ENCODE results near the gene BCL2L1.

The BCL2L1 gene

GRCh38 chr20:31708736-31709534, 13.7 kb downstream of the BCL2L1 start:
- no peak for DNase-seq (ENCODE audit: low spot score)

DNA sequence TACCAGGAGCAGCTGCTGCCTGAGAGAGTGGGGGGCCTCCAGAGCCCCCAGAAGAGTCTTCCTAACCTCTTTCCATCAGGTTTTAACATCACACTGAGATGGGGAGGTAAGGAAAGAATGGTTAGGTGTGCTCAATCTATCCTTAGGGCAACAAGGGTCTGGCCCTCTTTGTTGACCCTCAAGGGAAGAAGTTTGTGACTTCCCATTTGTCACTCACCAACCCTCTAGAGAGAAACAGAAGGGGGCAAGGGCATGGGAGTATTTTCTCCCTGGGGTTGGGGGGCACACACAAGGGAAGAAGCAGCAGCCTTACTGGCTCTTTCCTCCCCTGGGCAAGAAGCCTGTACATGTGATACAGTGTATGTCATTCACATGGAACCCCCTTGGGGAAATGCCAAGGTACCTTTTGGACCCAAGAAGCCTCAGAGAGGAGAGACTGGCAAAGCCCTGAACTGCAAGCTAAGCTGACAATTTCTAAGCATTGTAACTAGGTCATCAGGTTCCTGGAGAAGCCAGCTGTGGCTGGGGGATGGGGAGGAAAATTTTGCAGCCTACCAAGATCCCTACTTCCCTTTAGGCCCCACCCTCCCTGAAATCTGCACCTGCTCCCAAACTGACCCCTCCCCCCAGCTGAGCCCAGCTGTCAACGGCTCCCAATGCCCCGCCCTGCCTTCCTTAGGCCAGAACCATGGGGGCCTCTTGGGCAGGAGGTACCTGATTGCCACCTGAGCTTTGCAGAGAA, 14.5 kb downstream of the BCL2L1 start:
- peak; percentile 51 for DNase-seq (ENCODE audit: low spot score)

- no peak for DNase-seq (ENCODE audit: low spot score)
Observed at GRCh38 chr20:31707258-31707615, 15.4 kb downstream of the BCL2L1 start.

DNA sequence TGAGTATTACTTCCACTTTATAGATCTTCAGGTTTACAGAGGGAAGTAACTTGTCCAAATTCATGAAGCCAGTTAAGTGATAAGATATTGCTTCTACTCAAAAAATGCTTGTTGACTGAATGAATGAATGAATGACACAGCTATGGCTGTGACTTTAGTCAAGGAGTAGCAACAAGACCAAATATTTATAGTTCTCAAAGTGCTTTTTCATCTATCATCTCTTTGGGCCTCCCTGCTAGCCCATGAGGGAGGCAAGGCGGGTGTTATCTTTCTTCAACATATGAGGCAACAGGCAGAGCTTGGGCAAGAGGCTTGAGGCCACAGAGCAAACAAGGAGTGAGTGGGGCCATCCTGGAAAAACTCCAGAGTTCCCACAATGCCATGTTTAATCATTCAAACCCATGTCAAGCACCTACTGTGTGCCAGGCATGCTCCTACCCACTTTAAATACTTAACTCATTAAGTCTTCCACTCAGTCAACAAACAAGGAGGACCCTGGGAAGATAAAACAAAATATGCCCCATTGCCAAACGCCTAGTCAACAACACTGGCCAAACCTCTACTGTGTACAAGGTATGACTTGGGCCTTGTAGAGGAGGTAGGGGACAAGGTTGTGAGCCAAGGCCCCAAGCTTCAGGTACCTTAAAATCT, 15.9 kb downstream of the BCL2L1 start:
- DNase-seq (ENCODE audit: low spot score) = peak; percentile 0

DNA sequence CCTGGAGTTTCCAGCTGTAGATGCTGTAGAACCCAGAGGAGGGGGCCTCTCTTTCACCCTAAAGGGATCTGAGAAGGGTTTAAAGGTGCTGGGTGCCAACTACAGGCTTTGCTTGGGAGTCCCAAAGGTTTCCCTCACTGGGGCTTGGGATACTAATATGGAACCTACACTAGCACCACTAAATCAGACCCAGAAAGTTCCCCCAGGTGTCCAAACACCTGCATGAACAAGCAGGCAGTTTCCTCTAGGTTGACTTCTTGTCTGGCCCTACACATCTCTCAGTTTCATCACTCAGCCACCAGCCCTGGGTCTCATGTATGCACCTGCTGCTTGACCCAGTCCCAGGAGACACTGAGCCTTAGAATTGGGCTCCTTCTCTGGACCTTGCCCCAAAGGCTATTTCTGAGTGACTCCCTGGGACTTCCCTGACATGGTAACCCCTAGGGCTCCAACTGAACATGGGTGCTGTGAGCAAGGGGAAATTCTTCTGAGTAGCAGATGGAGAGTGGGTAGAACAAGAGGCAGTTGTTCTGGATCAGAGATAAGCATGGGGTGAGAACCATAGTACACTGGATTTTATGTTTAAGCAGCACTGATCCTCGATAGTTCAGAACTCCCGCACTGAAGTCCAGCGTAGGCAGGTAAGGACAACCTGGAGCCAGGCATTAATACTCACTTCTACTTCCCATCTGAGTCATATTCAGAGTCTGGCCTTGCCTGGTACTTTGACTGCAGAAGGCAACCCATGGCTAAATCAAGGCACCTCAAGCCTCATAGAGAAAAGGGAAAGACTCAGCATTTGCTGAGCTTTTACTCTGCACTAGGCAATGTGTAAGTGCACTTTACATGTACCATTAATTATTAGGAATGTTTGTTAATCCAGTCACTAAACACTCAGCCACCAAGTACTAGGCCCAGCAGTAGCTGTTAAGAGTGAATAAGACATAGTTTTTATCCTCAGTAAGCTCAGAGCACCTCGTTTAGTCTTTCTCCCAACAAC, 16.8 kb downstream of the BCL2L1 start:
- peak; percentile 7 for DNase-seq (ENCODE audit: low spot score)

DNA sequence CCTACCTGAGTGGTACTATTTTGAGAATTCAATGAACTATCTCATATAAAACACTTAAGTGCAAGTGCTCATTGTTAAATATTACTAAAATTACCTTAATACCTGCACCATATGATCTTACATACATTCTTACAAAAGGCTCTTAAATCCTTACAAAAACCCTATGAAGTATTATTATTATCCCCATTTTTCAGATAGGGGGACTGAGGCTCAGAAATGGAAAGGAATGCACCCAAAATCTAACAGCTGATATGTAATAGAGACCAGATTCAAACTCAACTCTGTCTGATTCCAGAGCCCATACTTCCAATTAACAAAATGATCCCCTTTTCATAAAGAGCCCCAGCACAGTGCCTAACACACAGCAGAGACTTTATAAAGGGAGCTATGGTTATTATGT, 17.5 kb downstream of the BCL2L1 start:
- no peak for DNase-seq (ENCODE audit: low spot score)

GRCh38 chr20:31704225-31705119, 18.2 kb downstream of the BCL2L1 start:
- peak; percentile 1 for DNase-seq (ENCODE audit: low spot score)

- no peak for DNase-seq (ENCODE audit: low spot score)
Observed at GRCh38 chr20:31701591-31701990, 21.1 kb downstream of the BCL2L1 start.

DNA sequence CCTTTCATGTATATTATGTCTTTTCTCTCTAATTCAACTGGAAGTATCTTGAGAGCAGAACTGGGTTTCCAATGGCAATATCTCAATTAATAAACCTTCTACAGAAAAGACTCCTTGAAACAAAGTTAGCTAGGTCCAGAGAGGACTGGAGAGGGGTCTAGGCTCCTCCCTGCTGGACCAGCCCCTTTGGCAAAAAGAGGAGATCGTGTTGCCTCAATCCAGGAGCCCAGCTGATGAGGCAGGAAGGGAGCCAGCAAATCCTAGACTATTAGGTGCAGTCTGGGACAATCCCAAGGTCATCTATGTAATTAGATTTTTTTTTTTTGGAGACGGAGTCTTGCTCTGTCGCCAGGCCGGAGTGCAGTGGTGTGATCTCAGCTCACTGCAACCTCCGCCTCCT, 21.9 kb downstream of the BCL2L1 start:
- DNase-seq (ENCODE audit: low spot score) = no peak

DNA sequence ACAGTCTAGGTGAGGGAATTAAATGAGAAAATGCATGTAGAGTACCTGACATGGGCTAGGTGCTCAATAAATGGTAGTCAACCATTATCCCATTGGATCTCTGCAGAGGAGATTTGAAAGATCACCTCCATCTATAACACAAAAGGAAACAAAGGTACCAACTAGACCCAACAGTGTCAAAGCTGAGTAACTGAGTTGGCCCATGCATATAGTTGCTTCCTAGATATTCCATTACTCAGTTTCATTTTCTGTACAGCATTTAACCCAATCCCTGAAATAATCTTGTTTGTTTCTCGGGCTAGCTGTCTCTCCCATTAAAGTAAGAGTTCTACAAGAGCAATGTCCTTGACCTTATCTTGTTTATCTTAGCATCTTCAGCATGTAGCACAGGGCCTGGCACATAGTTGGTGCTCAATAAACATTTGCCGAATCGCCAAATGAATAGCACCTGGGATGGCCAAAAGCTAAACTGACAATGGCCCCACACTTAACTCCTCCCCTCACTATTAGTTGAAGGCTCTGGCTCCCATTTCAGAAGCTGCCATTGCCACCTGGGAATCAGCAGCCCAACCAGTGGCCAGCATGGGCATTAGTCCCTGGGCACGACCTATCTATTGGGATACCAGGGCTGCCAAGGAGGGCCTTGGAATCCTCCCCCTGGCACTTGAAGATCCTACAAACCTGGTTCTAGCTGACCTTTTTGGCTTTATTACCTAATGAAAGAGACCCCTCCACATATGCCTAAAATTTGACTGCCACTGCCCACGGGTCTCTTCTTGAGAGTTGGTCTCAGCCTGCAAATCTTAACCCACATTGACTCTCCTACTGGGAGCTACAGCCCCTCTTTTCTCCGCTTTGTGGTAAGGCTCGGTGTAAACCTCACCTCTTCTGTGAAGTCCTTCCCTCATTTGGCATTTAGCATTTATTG, 22.6 kb downstream of the BCL2L1 start:
- no peak for DNase-seq (ENCODE audit: low spot score)

DNA sequence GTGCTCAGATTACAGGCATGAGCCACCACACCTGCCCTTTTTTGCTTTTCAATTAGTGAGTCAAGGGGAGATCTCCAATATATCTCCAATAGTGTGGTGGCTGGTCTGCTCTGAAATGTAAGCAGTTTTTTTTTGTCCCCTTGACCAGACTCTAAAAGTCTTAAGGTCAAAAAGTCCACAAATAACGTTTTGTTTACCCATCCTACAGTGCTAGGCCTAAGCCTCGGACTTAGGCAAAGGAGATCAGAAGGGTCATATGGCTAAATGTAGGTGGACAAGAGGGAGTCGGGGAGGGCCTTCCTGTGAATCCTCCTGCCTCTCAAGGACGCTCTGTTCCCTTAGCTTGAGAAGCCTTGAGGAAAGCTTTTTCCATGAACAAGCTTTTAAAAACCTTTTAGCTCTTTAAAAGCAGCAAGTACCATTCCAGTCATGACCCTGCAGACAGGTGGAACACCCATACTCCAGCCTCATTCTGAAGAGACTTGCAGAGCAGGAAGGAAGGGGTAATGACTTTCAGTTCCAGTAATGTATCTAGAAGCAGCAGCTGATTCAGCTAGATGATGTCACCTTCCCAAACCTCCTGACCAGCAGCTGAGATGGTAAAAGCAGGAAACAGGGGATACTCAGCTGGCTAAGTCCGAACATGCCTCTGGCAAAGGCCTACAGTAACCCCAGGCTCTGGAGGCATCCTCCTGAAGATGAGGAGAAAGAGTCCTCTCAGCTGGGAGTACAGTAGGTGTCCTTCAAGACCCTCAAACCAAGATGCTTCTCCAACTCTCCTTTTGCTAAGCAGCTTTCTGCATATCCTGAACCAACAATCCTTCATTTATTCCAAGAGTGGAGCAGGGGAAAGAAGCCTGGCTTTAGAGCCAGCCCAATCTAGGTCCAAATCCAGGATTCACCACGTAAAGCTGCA, 23.6 kb downstream of the BCL2L1 start:
- peak; percentile 94 for DNase-seq (ENCODE audit: low spot score)

- DNase-seq (ENCODE audit: low spot score) = no peak
Observed at GRCh38 chr20:31698243-31698802, 24.3 kb downstream of the BCL2L1 start.

GRCh38 chr20:31695849-31696804, 26.5 kb downstream of the BCL2L1 start:
- DNase-seq (ENCODE audit: low spot score) = no peak

DNA sequence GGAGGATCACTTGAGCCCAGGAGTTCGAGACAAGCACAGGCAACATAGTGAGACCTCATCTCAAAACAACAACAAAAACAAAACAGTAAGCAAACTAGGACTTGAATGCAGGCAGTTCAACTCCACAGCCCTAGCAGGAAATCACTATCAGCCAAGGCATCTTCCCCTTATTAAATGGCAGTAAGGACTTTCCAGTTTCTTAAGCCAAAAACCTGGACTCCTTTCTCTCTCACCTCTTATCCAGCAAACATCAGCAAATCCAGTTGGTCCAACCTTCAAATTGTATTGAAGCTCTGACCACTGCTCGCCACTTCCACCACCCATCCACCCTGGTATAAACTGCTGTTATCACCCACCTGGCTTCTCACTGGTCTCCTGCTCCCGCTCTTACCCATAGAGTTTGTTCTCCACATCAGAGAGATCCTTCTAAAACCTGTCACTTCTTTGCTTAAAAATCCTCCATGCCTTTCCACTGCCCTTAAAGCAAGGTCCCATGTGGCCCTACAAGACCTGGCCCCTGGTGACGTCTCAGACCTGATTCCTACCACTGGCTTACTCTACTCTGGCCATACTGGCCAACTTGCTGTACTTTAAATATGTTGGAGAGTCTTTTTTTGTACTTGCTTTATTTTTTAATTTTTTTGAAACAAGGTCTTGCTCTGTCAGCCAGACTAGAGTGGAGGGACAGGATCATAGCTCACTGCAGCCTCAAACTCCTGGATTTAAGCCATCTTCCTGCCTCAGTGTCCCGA, 27.6 kb downstream of the BCL2L1 start:
- DNase-seq (ENCODE audit: low spot score) = no peak

DNA sequence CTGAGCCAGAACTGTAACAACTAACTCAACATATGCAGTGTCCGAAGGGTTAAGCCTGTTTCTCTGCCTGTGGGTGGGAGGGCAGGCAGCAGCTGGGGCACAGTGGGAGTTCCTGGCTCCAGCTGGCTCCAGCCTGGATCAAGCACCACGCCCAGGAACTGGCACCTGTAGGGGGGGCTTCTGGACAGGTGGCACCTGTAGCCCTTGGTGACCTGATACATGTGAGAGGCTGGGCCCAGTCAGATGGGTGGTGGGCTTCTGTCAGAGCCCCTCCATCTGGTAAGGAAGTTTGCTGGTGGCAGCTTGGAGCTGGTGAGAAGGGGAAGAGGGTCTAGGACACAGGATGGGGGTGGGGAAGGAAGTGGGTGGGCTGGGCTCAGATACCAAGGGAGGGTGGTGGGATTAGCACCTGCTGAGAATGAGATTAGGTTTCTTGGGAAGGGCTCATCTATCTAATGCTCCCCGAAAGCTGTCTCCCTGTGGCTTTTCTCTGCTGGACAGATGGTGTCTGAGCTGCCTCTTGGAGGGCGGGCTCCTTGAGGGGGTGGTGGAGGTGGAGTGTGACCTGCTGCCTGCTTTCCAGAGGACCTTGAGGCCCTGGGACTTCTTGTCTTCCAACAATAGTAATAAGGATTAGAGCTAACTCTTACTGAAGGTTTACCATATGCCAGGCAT, 28.5 kb downstream of the BCL2L1 start:
- no peak for DNase-seq (ENCODE audit: low spot score)

DNA sequence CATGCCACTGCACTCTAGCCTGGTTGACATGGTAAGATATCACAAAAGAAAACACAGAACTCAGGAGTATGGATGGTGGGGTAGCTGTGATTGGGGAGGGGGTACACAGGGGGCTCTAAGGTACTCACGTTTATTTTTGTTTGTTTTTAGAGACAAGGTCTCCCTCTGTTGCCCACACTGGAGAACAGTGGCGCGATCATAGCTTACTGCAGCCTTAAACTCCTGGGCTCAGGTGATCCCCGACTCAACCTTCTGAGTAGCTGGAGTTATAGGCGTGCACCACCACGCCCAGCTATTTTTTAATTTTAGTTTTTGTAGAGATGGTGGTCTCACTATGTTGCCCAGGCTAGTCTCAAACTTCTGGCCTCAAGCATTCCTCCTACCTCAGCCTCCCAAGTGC, 29.3 kb downstream of the BCL2L1 start:
- DNase-seq (ENCODE audit: low spot score) = no peak
